OCI-LY7 (cell line): ENCODE results near the gene UNC80. TPM values are rescaled to one million over a fixed set of nuclear protein-coding genes. Genes with fewer than 3 reads are reported as not detected.

Source experiments
- BruUV-seq: library from RNA; stranded (reverse); fragments of 400-500 nt; replicated peaks from 2 replicates; lab custom pipeline; 2021; lab: Mats Ljungman, UMichigan
- CTCF ChIA-PET: fragments of 300-600 bp; sonication (Branson Sonifier 250); formaldehyde crosslinking; loops from one replicate; lab custom pipeline; 2022; ENCODE audit warnings: antibody characterized with exemption; ENCODE audit not compliant: unreplicated experiment; lab: Charles Lee
- POLR2A ChIA-PET: fragments of 300-600 bp; sonication (Branson Sonifier 250); formaldehyde crosslinking; loops from one replicate; lab custom pipeline; 2022; ENCODE audit warnings: antibody characterized with exemption; lab: Charles Lee
- DNase-seq: peaks from one replicate; pipeline ENCODE4 v3.0.0-alpha.2; 2015; ENCODE audit warnings: low spot score
- H2AFZ ChIP-seq: fragments of 200-600 bp; sonication (generic), shearing (Covaris generic); 2 replicates; pipeline ENCODE4 v1.6.1; 2014; ENCODE audit warnings: mild to moderate bottlenecking, antibody characterized with exemption, low read length, moderate library complexity
- H3K27ac ChIP-seq: fragments of 200-600 bp; sonication (generic); 2 replicates; pipeline ENCODE4 v1.5.1; 2014; ENCODE audit warnings: mixed run types, low read depth, mild to moderate bottlenecking, moderate library complexity, low read length, inconsistent platforms; ENCODE audit not compliant: poor library complexity, severe bottlenecking
- H3K36me3 ChIP-seq: fragments of 200-600 bp; sonication (generic); 2 replicates; pipeline ENCODE4 v1.6.1; 2014; ENCODE audit warnings: mild to moderate bottlenecking, antibody characterized with exemption, low read length, moderate library complexity, mixed read lengths; ENCODE audit not compliant: insufficient read depth
- H3K4me1 ChIP-seq: fragments of 200-600 bp; sonication (generic); 2 replicates; pipeline ENCODE4 v1.5.1; 2014; ENCODE audit warnings: mild to moderate bottlenecking, low read length; ENCODE audit not compliant: insufficient read depth, poor library complexity, severe bottlenecking
- H3K4me2 ChIP-seq: fragments of 200-600 bp; sonication (generic); 2 replicates; pipeline ENCODE4 v1.6.1; 2014; ENCODE audit warnings: mild to moderate bottlenecking, low read length
- H3K4me3 ChIP-seq: fragments of 200-600 bp; sonication (generic); 2 replicates; pipeline ENCODE4 v1.5.1; 2014; ENCODE audit warnings: mild to moderate bottlenecking, low read depth, low read length; ENCODE audit not compliant: poor library complexity, severe bottlenecking
- H3K79me2 ChIP-seq: fragments of 200-600 bp; sonication (generic); 2 replicates; pipeline ENCODE4 v1.6.1; 2016; ENCODE audit warnings: low read depth, mild to moderate bottlenecking, low read length, moderate library complexity, mixed read lengths; ENCODE audit not compliant: insufficient read depth
- H3K9me2 ChIP-seq: fragments of 200-600 bp; sonication (generic); 2 replicates; pipeline ENCODE4 v1.6.1; 2016; ENCODE audit warnings: mild to moderate bottlenecking, low read length, mixed read lengths; ENCODE audit not compliant: insufficient read depth
- H3K9me3 ChIP-seq: fragments of 200-600 bp; sonication (generic); 2 replicates; pipeline ENCODE4 v1.6.1; 2014; ENCODE audit warnings: mild to moderate bottlenecking, mixed run types, low read length, mixed read lengths
- H4K20me1 ChIP-seq: fragments of 200-600 bp; sonication (generic); 2 replicates; pipeline ENCODE4 v1.6.1; 2014; ENCODE audit warnings: mild to moderate bottlenecking, antibody characterized with exemption, low read length, moderate library complexity, mixed read lengths; ENCODE audit not compliant: insufficient read depth
- EZH2phosphoT487 ChIP-seq: fragments of 200-600 bp; sonication (generic); IDR thresholded peaks from 2 replicates; pipeline ENCODE4 v1.6.1; 2018; ENCODE audit warnings: low read depth, borderline replicate concordance, mild to moderate bottlenecking, mixed run types, antibody characterized with exemption, low read length, moderate library complexity, mixed read lengths
- intact Hi-C: fragments of 100-400 bp; cut with micrococcal nuclease; formaldehyde crosslinking; loops from one replicate; pipeline ENCODE4 v1.10.0; 2022; ENCODE audit not compliant: unreplicated experiment
- total RNA-seq, 2 experiments: library from RNA; depleted of rRNA in 1 of 2; stranded (reverse); fragments of >200 nt in 1 of 2; shearing (Covaris generic) in 1 of 2; gene quantifications; 2 replicates each; pipeline ENCODE4 v1.2.3, GENCODE V29; 2014 to 2022
- TF ChIP-seq, protein P1 (sequence below): fragments of 200-600 bp; sonication (generic); conservative IDR thresholded peaks from 2 replicates; pipeline ENCODE4 v1.5.1; 2014; ENCODE audit warnings: mild to moderate bottlenecking, antibody characterized with exemption, low read length, moderate library complexity, mixed read lengths

Gene UNC80
- total RNA-seq, 2 experiments from 2014 or later, result not detected

DNA sequence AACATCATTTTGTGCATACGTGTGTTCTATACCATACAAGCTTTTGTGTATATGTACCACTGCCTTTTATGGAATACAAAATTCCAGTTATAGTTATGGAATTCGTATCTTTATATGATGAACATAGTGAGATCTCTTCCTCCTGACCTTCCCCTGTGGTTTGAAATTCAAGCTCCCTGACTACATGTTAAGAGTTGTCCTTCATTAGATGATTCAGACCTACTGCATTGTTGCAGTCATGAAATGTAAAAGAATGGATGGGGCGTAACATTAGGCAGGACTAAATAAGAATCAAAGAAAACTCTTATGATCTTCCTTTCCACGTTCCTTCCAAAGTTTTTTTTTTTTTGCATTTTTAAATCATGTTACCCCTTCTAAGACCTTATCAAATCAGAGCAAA is 107.1 kb downstream of the UNC80 start:
- Histone ChIP-seq H3K9me3 (no peaks in the 10 kb centered on the region), H3K4me3 (no peak overlapping the region), H3K9me2 (no peaks in the 10 kb centered on the region), H2AFZ (no peak overlapping the region), H3K27ac (no peak overlapping the region), H4K20me1 (no peaks in the 10 kb centered on the region), H3K4me1 (no peaks in the 10 kb centered on the region), H3K36me3 (no peaks in the 10 kb centered on the region), H3K4me2 (no peak overlapping the region), H3K79me2 (no peaks in the 10 kb centered on the region)
- POLR2A ChIA-PET, result no interaction called here
- intact Hi-C loops, result no loop called here
- CTCF ChIA-PET, result no interaction called here
- DNase-seq, result no peak
- TF ChIP-seq, protein P1, sequence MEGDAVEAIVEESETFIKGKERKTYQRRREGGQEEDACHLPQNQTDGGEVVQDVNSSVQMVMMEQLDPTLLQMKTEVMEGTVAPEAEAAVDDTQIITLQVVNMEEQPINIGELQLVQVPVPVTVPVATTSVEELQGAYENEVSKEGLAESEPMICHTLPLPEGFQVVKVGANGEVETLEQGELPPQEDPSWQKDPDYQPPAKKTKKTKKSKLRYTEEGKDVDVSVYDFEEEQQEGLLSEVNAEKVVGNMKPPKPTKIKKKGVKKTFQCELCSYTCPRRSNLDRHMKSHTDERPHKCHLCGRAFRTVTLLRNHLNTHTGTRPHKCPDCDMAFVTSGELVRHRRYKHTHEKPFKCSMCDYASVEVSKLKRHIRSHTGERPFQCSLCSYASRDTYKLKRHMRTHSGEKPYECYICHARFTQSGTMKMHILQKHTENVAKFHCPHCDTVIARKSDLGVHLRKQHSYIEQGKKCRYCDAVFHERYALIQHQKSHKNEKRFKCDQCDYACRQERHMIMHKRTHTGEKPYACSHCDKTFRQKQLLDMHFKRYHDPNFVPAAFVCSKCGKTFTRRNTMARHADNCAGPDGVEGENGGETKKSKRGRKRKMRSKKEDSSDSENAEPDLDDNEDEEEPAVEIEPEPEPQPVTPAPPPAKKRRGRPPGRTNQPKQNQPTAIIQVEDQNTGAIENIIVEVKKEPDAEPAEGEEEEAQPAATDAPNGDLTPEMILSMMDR, result no peak
- TF ChIP-seq EZH2phosphoT487, result no peak
- no TSS peak for BruUV-seq

DNA sequence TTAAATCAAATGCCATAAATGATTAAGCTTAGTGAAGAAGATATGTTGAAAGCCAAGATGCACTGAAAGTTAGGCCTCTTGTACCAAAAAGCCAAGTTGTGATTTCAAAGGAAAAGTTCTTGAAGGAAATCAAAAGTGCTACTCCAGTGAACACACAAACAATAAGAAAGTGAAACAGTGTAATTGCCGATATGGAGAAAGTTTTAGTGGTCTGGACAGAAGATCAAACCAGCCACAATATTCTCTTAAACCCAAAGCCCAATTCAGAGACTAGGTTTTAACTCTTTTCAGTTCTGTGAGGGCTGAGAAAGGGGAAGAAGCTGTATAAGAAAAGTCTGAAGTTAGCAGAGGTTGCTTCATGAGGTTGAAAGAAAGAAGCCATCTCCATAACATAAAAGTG is 129.0 kb downstream of the UNC80 start:
- H3K4me2 ChIP-seq, result no peak overlapping the region
- intact Hi-C loops, result no loop called here
- ChIA-PET CTCF (no interaction called here), POLR2A (no interaction called here)
- no peak overlapping the region for H3K27ac ChIP-seq
- no peaks in the 10 kb centered on the region for H3K79me2 ChIP-seq
- no TSS peak for BruUV-seq
- H3K4me3 ChIP-seq, result no peak overlapping the region
- no peaks in the 10 kb centered on the region for H3K9me3 ChIP-seq
- no peaks in the 10 kb centered on the region for H4K20me1 ChIP-seq
- H3K4me1 ChIP-seq, result no peaks in the 10 kb centered on the region
- DNase-seq, result no peak
- H3K9me2 ChIP-seq, result no peaks in the 10 kb centered on the region
- TF ChIP-seq, protein P1, result no peak
- no peak for TF ChIP-seq EZH2phosphoT487
- no peaks in the 10 kb centered on the region for H3K36me3 ChIP-seq
- H2AFZ ChIP-seq, result no peak overlapping the region

DNA sequence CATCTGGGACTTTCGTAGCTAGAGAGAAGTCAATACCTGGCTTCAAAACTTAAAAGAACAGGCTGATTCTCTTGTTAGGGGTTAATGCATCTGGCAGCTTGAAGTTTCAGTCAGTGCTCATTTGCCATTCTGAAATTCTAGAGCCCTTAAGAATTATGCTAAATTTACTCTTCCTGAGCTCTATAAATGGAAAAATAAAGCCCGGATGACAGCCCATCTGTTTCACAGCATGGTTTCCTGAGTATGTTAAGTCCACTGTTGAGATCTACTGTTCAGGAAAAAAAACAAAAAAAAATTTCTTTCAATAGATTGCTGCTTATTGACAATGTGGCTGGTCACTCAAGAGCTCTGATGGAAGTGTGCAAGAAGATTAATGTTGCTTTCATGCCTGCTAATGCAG is 129.5 kb downstream of the UNC80 start:
- ChIA-PET POLR2A (no interaction called here), CTCF (no interaction called here)
- Histone ChIP-seq H3K9me2 (no peaks in the 10 kb centered on the region), H3K9me3 (no peaks in the 10 kb centered on the region), H3K4me2 (no peak overlapping the region), H3K79me2 (no peaks in the 10 kb centered on the region), H3K4me1 (no peaks in the 10 kb centered on the region), H3K27ac (no peak overlapping the region), H3K4me3 (no peak overlapping the region), H3K36me3 (no peaks in the 10 kb centered on the region), H2AFZ (no peak overlapping the region), H4K20me1 (no peaks in the 10 kb centered on the region)
- TF ChIP-seq, protein P1, result no peak
- no peak for TF ChIP-seq EZH2phosphoT487
- BruUV-seq, result no TSS peak
- peak; percentile 1 for DNase-seq
- intact Hi-C loops, result no loop called here
